ENCODE data around the gene PDZK1IP1.

PDZK1IP1 gene

DNA sequence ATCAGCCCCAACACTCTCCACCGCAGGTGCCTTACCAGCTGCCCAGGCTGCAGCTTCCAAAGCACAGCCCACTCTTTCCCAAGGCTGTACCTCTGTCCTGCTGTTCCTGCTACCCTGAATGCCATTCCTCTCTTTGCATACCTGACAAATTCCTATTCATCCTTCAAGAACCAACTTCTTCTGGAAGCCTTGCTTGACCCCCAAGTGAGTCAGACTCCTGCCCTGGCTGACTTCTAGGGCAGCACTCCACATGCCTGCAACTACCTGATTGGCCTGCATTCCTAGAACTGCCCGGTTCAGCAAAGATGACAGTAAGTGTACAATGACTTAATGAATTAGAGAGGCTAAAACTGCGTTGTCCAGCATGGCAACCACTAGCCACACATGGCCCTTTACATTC is 20.8 kb upstream of the PDZK1IP1 start:
- no peaks in the 10 kb centered on the region for H3K79me2 ChIP-seq (ENCODE audit: insufficient read depth, low read length)
- H3K9me3 ChIP-seq (ENCODE audit: insufficient read depth, low read length) = no peaks in the 10 kb centered on the region
- H3K9ac ChIP-seq (ENCODE audit: low read length) = no peak overlapping the region
- no peaks in the 10 kb centered on the region for H4K20me1 ChIP-seq (ENCODE audit: low read depth, low read length)
- no peak overlapping the region for H2AFZ ChIP-seq (ENCODE audit: low read depth, low read length, severe bottlenecking)
- TF ChIP-seq, protein P1, sequence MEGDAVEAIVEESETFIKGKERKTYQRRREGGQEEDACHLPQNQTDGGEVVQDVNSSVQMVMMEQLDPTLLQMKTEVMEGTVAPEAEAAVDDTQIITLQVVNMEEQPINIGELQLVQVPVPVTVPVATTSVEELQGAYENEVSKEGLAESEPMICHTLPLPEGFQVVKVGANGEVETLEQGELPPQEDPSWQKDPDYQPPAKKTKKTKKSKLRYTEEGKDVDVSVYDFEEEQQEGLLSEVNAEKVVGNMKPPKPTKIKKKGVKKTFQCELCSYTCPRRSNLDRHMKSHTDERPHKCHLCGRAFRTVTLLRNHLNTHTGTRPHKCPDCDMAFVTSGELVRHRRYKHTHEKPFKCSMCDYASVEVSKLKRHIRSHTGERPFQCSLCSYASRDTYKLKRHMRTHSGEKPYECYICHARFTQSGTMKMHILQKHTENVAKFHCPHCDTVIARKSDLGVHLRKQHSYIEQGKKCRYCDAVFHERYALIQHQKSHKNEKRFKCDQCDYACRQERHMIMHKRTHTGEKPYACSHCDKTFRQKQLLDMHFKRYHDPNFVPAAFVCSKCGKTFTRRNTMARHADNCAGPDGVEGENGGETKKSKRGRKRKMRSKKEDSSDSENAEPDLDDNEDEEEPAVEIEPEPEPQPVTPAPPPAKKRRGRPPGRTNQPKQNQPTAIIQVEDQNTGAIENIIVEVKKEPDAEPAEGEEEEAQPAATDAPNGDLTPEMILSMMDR (IDR thresholded peaks at IDR 0.05; ENCODE audit: insufficient read depth, low read length, poor library complexity, severe bottlenecking) = no peak
- TF ChIP-seq EZH2phosphoT487 (conservative IDR thresholded peaks at IDR 0.05; ENCODE audit: low read length) = no peak
- H3K27me3 ChIP-seq (ENCODE audit: low read length) = no peaks in the 10 kb centered on the region
- H3K4me3 ChIP-seq (ENCODE audit: insufficient read depth, low read length, poor library complexity, severe bottlenecking) = no peak overlapping the region
- H3K4me2 ChIP-seq (ENCODE audit: low read depth, low read length, poor library complexity, severe bottlenecking) = no peak overlapping the region
- no peaks in the 10 kb centered on the region for H3K36me3 ChIP-seq (ENCODE audit: low read length)
- H3F3A ChIP-seq (ENCODE audit: insufficient read depth) = no peaks in the 10 kb centered on the region
- no peak overlapping the region for H3K27ac ChIP-seq (ENCODE audit: low read depth, low read length)
- no peaks in the 10 kb centered on the region for H3K9me2 ChIP-seq (replicated peaks; ENCODE audit: insufficient read depth, low read length)

DNA sequence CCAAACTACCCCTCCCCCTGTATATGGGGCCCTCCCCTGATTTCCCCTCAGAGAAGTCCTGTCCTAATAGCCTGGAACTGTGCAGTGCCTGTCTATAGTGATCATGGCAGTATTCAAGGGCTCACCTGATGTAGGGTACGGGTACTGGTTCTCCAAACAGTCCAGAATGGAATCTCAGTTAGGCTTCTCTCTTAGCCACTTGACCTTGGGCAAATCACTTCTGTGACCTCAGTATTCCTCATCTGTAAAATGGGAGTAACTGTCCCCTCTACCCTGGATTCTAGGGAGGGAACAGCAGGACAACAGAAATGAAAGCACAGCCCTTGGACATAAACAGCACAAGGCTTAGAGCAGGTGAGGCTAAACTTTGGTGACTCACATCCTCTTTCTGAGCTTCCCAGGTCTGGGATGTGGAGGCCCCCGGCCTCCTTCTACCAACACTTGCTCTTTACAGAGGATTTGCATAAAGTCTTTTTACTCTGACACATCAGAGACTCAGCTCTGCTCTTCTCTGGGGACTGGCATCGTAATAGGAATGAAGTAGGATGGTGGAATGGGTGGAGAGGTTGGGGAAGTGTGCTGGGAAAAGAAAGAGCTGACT is 20.0 kb upstream of the PDZK1IP1 start:
- Histone ChIP-seq H3K36me3 (ENCODE audit: low read length) (no peaks in the 10 kb centered on the region), H3K4me2 (ENCODE audit: low read depth, low read length, poor library complexity, severe bottlenecking) (no peak overlapping the region), H3K27me3 (ENCODE audit: low read length) (no peaks in the 10 kb centered on the region), H3F3A (ENCODE audit: insufficient read depth) (no peaks in the 10 kb centered on the region), H3K27ac (ENCODE audit: low read depth, low read length) (no peak overlapping the region), H3K4me3 (ENCODE audit: insufficient read depth, low read length, poor library complexity, severe bottlenecking) (no peak overlapping the region), H2AFZ (ENCODE audit: low read depth, low read length, severe bottlenecking) (no peak overlapping the region), H4K20me1 (ENCODE audit: low read depth, low read length) (no peaks in the 10 kb centered on the region), H3K79me2 (ENCODE audit: insufficient read depth, low read length) (no peaks in the 10 kb centered on the region), H3K9me3 (ENCODE audit: insufficient read depth, low read length) (no peaks in the 10 kb centered on the region), H3K9me2 (replicated peaks; ENCODE audit: insufficient read depth, low read length) (no peaks in the 10 kb centered on the region), H3K9ac (ENCODE audit: low read length) (no peak overlapping the region)
- TF ChIP-seq, protein P1 (IDR thresholded peaks at IDR 0.05; ENCODE audit: insufficient read depth, low read length, poor library complexity, severe bottlenecking) = no peak
- TF ChIP-seq EZH2phosphoT487 (conservative IDR thresholded peaks at IDR 0.05; ENCODE audit: low read length) = no peak

DNA sequence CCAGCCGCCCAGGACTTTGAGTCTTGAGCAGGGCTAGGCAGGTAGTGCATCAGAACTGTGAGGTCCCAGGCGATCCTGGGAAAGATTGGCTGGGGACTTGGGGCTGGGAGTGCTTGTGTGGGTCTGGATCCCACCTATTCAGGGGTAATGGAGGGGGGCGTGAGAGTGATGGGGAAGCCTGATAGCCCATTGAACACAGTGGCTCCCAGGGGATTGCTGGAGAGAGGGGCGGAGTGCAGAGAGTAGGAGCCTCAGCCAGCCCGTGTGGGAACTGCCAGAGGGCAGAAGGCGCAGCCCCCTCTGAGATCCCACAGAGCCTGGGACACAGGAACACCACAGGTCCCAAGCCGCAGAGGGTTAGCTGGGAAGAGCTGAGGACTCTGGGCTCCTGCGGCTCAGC is 19.3 kb upstream of the PDZK1IP1 start:
- no peak overlapping the region for H2AFZ ChIP-seq (ENCODE audit: low read depth, low read length, severe bottlenecking)

More for the DNA sequence above, 19.3 kb upstream of the PDZK1IP1 start:
- no peaks in the 10 kb centered on the region for H3K36me3 ChIP-seq (ENCODE audit: low read length)
- H4K20me1 ChIP-seq (ENCODE audit: low read depth, low read length) = no peaks in the 10 kb centered on the region
- no peak for TF ChIP-seq EZH2phosphoT487 (conservative IDR thresholded peaks at IDR 0.05; ENCODE audit: low read length)
- TF ChIP-seq, protein P1 (IDR thresholded peaks at IDR 0.05; ENCODE audit: insufficient read depth, low read length, poor library complexity, severe bottlenecking) = no peak
- H3K9ac ChIP-seq (ENCODE audit: low read length) = no peak overlapping the region
- no peaks in the 10 kb centered on the region for H3F3A ChIP-seq (ENCODE audit: insufficient read depth)
- H3K27me3 ChIP-seq (ENCODE audit: low read length) = no peaks in the 10 kb centered on the region
- no peak overlapping the region for H3K4me3 ChIP-seq (ENCODE audit: insufficient read depth, low read length, poor library complexity, severe bottlenecking)
- H3K4me2 ChIP-seq (ENCODE audit: low read depth, low read length, poor library complexity, severe bottlenecking) = no peak overlapping the region
- no peaks in the 10 kb centered on the region for H3K79me2 ChIP-seq (ENCODE audit: insufficient read depth, low read length)
- H3K9me3 ChIP-seq (ENCODE audit: insufficient read depth, low read length) = no peaks in the 10 kb centered on the region
- no peaks in the 10 kb centered on the region for H3K9me2 ChIP-seq (replicated peaks; ENCODE audit: insufficient read depth, low read length)
- H3K27ac ChIP-seq (ENCODE audit: low read depth, low read length) = no peak overlapping the region

Measured in SU-DHL-6 (cell line).